Neural cell (in vitro differentiated cells): ENCODE data around the gene CCT4.
A peak's percentile ranks its signal among the peaks of the same experiment; 100 is the strongest.

Experiments used
- CTCF ChIP-seq: fragments of 450-650 bp; IDR thresholded peaks from 2 replicates; pipeline ENCODE4 v1.5.1; 2014; ENCODE audit warnings: antibody characterized with exemption, mild to moderate bottlenecking, moderate library complexity; ENCODE audit not compliant: poor library complexity, severe bottlenecking
- EP300 ChIP-seq: fragments of 450-650 bp; conservative IDR thresholded peaks from 2 replicates; pipeline ENCODE4 v1.6.1; 2014; ENCODE audit warnings: antibody characterized with exemption, mild to moderate bottlenecking, moderate library complexity; ENCODE audit not compliant: poor library complexity, severe bottlenecking
- EZH2 ChIP-seq: fragments of 200-600, 300-800 bp; shearing (Covaris generic), sonication (generic); IDR thresholded peaks from 2 replicates; pipeline ENCODE4 v1.6.1; 2014; ENCODE audit warnings: antibody characterized with exemption, low read length, borderline replicate concordance, mild to moderate bottlenecking; ENCODE audit not compliant: insufficient read depth, poor library complexity, severe bottlenecking
- MXI1 ChIP-seq: fragments of 450-650 bp; conservative IDR thresholded peaks from 2 replicates; pipeline ENCODE4 v1.6.1; 2014; ENCODE audit warnings: antibody characterized with exemption, mild to moderate bottlenecking; ENCODE audit not compliant: poor library complexity, severe bottlenecking
- POLR2AphosphoS5 ChIP-seq: IDR thresholded peaks from 2 replicates; pipeline ENCODE4 v1.6.1; 2012
- RAD21 ChIP-seq: fragments of 450-650 bp; conservative IDR thresholded peaks from 2 replicates; pipeline ENCODE4 v1.6.1; 2014; ENCODE audit warnings: antibody characterized with exemption, mild to moderate bottlenecking, moderate library complexity
- REST ChIP-seq: IDR thresholded peaks from 2 replicates; pipeline ENCODE4 v1.6.1; 2012; ENCODE audit warnings: borderline replicate concordance
- TAF1 ChIP-seq: IDR thresholded peaks from 2 replicates; pipeline ENCODE4 v1.6.1; 2012; ENCODE audit warnings: low read depth

- no peak for TF ChIP-seq POLR2AphosphoS5
- TF ChIP-seq MXI1, result no peak
- TF ChIP-seq CTCF, result peak; percentile 48
- TF ChIP-seq TAF1, result no peak
- no peak for TF ChIP-seq EZH2
- TF ChIP-seq EP300, result no peak
- TF ChIP-seq REST, result no peak
- TF ChIP-seq RAD21, result peak; percentile 34
Measured at GRCh38 chr2:61898810-61899209, 10.4 kb upstream of the CCT4 start.
